ENCODE data around the gene CCDC33.
A peak's percentile ranks its signal among the peaks of the same experiment; 100 is the strongest.

CCDC33 gene

DNA sequence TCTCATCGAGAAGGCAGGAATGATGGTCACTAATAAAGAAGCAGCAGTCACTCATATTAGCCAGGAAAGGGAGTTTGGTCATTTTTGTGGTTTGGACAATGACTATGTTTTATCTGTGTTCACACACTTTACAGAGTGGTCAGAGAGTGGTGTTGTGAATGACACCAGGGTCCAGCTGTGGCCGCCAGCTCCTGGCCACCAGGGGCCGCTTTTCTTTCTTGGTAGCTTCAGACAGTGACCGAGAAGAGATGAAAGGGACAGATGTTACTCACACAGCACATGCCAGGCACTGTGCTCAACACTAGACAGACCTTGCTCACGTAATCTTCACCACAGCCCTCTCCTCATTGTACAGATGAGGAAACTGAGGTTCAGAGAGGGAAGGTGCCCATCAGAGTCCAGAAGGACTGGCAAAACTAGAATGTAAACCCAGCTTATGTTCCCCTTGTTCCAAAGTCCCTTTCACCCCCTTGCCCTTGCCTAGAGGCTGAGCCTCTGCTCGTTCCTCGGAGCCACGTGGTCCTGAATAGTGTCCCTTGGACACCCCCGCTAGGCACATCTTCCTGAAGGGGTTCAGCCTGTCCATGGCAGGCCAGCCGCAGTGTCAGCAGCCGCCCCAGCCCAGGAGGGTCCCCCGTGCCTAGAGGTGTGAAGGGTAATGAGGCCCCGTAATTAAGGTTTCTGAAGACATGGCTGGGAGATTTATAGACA, 75.8 kb downstream of the CCDC33 start:
- DNase-seq (ENCODE audit: low read depth in 2 of 2, low spot score in 1 of 2), result no peak

DNA sequence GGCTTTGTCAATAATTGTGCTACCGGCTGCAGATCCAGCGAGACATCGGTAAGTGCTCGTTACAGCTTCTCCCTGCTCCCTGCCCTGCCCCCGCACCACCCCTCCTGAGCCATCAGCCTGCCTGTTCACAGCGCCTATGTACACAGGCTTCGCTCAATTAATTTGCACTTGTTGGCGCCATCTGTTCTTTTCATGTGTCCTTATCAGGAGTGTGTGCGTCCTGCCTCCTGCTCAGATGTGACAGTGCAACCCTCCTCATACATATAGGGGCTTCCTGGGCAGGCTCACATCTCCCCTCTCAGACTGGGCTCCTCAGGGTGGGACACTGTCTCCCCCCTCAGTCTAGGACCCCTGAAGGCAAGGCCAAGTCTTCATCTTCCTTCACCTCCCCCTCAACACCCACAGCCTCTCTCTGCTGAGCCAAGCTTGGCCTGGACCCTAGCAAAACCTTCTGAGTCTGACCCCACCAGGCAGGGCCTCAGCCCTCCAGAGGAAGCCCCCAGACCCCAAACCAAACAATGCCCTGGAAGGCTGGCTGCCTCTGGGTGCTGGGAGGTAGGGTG, 76.4 kb downstream of the CCDC33 start:
- no peak for DNase-seq (ENCODE audit: low read depth in 2 of 2, low spot score in 1 of 2)

GRCh38 chr15:74313889-74314288, 77.8 kb downstream of the CCDC33 start:
- no peak for DNase-seq (ENCODE audit: low read depth in 2 of 2, low spot score in 1 of 2)

- DNase-seq (ENCODE audit: low read depth in 2 of 2, low spot score in 1 of 2), result no peak
Observed at GRCh38 chr15:74314795-74315438, 78.8 kb downstream of the CCDC33 start.

GRCh38 chr15:74315626-74316025, 79.5 kb downstream of the CCDC33 start:
- no peak for DNase-seq (ENCODE audit: low read depth in 2 of 2, low spot score in 1 of 2)

- DNase-seq (ENCODE audit: low read depth in 2 of 2, low spot score in 1 of 2), result no peak
Observed at GRCh38 chr15:74316141-74316540, 80.0 kb downstream of the CCDC33 start.

- no peak for DNase-seq (ENCODE audit: low read depth in 2 of 2, low spot score in 1 of 2)
Observed at GRCh38 chr15:74317820-74318375, 81.8 kb downstream of the CCDC33 start.

DNA sequence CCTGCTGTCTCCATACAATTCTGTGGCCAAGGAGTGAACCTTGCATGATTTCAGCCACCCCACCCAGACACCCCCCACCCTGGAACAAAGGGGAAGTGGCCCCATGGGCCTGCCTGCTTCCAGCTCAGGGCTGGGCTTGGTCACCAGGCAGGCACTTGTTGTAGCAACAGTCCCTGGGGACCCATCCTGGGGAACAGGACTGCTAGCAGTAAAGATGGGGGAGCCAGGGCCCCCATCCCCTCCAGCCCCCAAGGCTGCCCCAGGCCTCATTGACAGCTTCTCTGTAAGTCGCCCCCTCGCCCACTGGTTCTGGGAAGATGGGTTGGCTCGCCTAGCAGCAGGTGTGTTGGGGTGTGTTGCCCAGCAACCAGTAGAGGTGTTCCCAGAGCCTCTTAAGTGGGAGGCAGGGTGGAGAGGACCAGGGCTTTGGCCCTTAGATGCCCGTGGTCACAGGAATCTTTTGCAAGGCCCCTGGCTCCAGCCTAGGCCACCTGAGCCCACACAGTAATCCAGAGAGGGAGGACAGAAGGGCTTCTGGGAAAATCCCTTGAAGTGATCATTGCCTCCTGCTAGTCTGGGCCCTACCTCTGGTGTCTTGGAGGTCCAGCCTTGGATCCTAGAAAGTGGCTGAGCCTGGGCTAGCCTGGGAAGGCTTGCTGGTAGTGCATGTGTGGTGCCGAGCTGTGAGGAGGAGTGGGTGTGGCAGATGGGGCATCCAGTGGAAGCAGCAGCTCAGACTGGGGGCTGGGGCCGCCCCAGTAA, 82.4 kb downstream of the CCDC33 start:
- no peak for DNase-seq (ENCODE audit: low read depth in 2 of 2, low spot score in 1 of 2)

DNA sequence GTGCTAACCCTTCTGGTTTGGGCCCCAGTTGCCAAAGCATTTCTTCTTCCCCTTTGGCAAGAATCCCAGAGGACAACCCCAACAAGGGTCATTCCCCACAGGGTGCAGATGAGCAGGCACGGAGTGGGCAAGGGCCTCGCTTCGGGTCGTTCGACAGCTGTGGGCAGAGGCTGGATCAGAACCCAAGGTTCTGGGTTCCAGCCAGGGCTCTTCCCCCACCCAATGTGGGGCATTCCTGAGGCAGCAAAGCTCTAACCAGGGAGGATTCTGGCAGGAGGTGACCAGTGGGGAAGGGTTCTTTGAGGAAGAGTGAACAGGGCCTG, 83.0 kb downstream of the CCDC33 start:
- DNase-seq (ENCODE audit: low read depth in 2 of 2, low spot score in 1 of 2), result no peak

- no peak for DNase-seq (ENCODE audit: low read depth in 2 of 2, low spot score in 1 of 2)
Observed at GRCh38 chr15:74319596-74320351, 83.6 kb downstream of the CCDC33 start.

DNA sequence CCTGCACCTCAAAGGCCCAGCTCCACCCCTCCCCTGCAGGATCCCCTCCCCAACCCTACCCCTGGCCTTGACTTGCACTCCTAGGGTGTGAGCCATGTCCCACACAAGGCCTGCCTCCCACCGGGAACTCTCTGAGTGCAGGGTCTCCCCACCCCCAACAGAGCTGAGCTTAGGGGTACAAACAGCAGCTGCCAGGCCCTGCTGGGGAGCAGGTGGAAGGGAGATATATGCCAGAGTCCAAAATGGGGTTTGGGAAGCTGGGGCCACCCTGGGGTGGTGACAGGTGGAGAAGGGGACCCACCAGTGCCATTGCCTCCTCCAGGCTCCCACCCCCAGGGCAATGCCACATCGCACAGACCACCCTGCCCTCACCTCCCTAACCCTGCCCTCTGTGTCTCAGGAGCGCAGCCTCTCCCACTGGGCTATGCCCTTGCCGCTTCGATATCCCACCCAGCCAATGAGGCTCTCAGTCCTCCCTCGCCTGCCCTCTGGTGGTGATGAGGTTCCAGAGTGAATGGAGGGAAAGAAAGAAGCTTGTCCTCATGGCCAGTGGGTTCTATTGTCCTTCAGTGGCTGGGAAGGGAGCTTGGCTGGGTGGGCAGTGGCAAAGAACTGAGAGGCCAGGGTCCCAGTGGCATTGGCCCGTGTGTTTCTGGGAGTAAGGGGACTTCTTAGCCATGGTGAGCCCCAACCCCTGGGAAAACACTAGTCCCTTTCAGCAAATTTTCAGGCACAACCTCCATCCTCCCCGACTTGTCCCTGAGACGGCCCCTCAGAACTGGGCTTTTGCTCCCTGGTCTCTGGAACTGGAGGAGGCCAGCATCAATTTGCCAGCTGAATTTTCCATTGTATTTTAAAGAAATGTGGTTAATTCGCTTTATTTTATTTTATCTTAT, 84.5 kb downstream of the CCDC33 start:
- DNase-seq (ENCODE audit: low read depth in 2 of 2, low spot score in 1 of 2), result no peak

DNA sequence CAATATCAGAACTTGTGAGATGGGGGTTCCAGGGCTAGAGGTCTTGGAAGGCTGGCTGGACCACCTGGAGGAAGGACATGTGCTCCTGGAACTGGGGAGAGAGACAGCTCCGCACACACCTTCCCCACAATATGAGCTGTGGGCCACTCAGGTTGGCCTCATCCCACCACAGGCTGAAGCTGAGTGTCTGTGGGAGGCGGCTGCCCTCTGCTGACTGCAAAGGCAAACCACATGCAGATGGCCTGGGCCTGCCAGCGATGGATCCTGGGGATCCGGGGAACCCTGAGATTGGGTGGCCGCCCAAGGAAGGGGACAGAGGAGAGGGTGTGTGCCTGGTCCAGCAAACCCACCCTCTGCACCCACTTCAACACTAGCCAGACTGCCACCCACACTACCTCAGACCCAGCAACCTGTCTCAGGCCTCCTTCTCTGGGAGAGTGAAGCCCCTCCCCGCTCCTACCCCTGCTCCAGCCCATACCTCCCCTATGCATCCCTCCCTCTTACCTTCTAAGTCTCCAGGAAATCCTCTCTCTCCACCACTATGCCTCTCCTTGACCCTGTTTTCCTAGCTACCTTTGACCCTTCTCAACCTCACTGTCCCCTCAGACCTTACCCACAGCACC, 86.5 kb downstream of the CCDC33 start:
- peak in 1 of 2 donors; percentile 9 for DNase-seq (ENCODE audit: low read depth in 2 of 2, low spot score in 1 of 2)

DNA sequence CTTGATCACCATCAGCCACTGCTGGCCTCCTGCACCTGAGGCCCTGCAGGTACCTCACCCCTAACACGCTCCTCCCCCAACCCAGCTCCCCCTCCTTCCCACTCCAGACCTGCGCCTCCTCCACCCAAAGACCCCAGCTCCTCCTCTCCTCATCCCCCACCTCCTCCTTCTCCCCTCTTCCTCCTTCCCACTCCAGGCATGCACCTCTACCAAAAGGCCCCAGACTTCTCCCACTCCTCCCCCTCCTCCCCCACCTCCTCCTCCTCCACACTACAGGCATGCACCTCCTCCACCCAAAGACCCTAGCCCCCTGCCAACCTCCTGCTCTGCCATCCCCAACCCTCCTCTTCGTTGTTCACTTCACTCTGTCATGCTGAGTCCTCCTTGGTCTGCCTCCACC, 88.6 kb downstream of the CCDC33 start:
- DNase-seq (ENCODE audit: low read depth in 2 of 2, low spot score in 1 of 2), result no peak

GRCh38 chr15:74326746-74327145, 90.6 kb downstream of the CCDC33 start:
- no peak for DNase-seq (ENCODE audit: low read depth in 2 of 2, low spot score in 1 of 2)

GRCh38 chr15:74327756-74328155, 91.6 kb downstream of the CCDC33 start:
- no peak for DNase-seq (ENCODE audit: low read depth in 2 of 2, low spot score in 1 of 2)

DNA sequence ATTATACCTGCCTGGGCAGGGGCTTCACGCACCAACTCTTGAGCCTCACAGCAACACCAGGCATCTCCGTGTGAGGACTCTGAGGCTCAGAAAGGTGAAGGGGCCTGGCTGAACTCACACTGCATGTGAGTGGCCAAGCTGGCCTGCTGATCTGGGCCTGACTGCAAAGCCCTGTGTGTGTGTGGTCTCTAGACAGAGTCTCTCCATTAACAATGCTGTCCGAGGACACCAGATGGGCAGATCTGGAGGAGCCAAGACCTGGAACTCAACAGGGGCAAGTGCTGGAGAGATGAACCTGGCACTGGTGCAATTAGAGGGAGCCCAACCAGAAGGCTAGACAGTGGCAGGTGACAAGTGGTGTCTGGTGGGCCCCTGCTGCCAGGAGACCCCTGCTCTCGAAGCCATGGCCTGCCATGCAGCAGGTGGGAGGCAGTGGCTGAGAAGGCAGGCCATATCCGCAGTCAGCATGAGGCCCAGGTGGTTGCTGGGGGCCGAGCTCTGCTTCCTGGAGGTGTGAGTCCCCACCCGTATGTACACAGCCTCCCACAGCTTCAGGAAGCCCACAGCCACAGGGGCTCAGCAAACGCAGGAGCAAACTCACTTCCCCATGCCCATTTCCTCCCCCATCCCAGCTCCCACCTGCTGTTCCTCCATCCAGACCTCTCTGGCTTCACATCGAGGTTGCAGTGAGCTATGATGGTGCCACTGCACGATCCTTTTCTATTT, 92.4 kb downstream of the CCDC33 start:
- DNase-seq (ENCODE audit: low read depth in 2 of 2, low spot score in 1 of 2), result no peak

GRCh38 chr15:74330861-74331408, 94.8 kb downstream of the CCDC33 start:
- no peak for DNase-seq (ENCODE audit: low read depth in 2 of 2, low spot score in 1 of 2)

GRCh38 chr15:74332011-74332410, 95.9 kb downstream of the CCDC33 start:
- DNase-seq (ENCODE audit: low read depth in 2 of 2, low spot score in 1 of 2), result no peak

DNA sequence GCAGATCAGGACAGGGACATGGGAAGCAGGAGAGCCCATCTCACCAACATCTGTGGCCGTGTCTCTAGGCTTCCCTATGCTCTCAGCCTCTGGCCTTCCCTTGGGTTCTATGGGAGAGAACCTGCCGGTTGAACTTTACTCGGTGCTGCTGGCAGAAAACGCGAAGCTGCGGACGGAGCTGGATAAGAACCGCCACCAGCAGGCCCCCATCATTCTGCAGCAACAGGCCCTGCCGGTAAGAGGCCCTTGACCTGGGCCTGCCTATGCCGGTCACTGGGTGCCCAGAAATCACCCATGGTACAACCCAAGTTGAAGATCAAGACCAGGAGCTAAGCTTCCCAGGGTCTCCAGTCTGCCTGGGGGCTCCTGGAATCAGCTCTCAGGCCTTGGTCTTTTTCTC, 96.5 kb downstream of the CCDC33 start:
- no peak for DNase-seq (ENCODE audit: low read depth in 2 of 2, low spot score in 1 of 2)

Measured in stimulated activated CD8-positive, alpha-beta memory T cell treated with anti-CD3 and anti-CD28 coated beads, Interleukin-4, amount 100 ng/mL, for 4 hours (primary cell).